ENCODE results near the gene ABR.

ABR gene

DNA sequence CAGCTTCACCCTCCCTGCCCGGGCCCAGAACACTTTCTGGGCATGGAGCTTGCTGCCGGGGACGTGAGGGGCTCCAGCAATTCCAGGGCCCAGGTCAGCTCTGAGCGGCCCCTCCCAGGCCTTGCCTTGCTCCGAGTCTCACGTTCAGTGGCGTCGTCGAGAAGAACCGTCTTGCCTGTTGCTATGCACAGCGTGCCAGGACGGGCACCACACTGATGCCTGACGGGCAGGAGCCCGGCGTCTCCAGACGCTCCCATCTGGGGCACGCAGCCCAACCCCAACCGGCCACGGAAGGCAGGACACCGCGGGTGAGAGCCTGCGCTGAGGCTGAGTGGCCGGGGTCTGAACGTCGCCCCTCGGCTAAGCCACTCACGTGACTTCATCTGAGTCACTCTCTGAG lies 155.7 kb downstream of the ABR start:
- DNase-seq = no peak

- DNase-seq = no peak
These were observed 157.3 kb downstream of the ABR start for GRCh38 chr17:1022278-1023024.

- no peak for DNase-seq
These were observed 158.6 kb downstream of the ABR start for GRCh38 chr17:1021147-1021546.

DNA sequence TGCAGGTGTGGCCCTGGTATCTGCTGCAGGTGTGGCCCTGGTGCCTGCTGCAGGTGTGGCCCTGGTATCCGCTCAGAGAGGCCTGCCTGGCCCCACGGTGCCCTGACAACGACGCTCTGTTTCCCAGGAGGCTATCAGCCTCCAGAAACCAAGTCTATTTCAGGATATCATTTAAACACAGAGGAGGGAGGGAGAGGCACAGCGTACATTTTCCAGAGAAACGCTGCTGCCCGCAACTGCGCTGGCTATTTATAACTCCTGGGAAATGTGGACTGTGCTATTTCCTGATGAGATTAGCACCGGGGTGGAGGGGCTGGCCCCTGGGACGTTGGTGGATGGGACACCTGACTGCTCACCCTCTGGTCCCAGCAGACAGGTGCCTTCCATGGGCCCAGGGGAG lies 160.3 kb downstream of the ABR start:
- no peak for DNase-seq

GRCh38 chr17:1018547-1018946 lies 161.2 kb downstream of the ABR start:
- DNase-seq = no peak

- no peak for DNase-seq
These were observed 166.1 kb downstream of the ABR start for GRCh38 chr17:1013729-1014090.

DNA sequence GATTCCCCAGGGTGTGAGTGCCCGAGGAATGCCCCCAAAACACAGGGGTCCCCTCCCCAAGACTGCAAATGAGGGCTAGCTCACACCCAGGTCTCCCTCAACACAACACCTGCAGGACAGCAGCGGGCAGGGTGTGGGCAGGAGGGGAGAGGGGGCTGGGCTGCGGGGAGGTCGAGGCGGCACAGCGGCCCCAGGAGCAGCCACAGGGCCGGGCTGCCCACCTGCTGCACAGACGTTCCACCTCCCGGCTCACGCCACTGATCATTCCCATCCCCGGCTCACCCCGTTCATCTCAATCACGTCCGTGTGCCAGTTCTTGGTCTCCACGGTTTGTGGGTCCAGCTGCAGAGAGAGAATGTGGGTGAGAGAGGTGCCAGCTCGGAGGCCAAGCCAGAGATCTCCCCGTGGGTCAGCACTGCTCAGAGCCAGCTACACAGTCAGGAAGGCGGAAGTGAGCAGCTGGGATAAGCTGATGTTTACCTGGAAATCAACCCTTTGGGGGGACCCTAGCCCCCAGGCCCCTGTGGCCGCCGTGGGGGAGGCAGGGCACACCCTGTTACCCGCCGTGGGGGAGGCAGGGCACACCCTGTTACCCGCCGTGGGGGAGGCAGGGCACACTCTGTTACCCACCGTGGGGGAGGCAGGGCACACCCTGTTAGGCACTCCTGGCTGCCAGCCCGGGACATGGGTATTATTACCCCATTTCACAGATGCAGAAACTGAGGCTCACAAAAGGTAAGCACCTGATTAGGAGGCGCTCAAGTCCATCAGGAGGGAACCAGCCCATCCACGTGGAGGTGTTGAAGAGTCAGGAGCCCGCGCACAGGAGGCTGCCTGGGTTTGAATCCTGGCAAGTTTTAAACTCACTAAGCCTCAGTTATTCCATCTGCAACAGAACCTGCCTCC lies 166.7 kb downstream of the ABR start:
- DNase-seq = no peak

- DNase-seq = no peak
These were observed 167.7 kb downstream of the ABR start for GRCh38 chr17:1011760-1012735.

DNA sequence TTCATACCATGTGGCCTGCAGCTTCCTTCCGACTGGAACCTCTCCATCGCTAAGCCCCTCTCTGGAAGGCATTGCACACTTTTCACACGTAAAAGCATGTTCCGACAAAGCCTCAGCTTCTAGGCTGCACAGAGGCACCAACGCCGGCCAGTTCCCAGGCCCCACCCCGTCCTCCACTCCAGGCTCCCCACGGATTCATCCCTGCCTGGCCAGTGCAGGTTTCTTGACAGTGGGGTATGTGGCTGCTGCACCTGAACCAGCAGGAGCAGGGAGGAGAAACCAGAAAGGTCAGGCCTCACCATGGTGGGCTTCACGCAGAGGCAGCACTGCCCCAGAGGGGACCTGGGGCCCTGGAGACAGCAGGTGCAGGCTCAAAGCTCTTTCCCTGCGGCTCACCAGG lies 168.6 kb downstream of the ABR start:
- DNase-seq = no peak

- DNase-seq = no peak
These were observed 169.2 kb downstream of the ABR start for GRCh38 chr17:1010586-1010985.

DNA sequence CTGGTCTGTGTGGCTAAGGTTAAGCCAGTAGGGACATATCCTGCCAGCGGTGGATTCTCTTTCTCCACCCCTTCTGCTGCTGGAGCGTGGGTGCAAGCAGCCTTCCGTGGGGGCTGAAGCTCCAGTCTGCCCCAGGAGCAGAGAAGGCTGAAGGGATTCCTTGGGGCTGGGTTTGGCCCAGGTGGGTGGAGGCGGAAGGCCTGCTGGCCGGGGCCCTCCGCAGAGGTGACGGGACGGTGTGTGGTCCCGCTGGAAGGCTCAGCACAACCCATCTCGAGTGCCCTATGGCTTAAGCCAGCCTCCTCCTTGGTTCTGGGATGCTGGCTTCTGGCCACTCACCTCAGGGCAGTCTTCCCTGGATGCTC lies 169.7 kb downstream of the ABR start:
- no peak for DNase-seq

DNA sequence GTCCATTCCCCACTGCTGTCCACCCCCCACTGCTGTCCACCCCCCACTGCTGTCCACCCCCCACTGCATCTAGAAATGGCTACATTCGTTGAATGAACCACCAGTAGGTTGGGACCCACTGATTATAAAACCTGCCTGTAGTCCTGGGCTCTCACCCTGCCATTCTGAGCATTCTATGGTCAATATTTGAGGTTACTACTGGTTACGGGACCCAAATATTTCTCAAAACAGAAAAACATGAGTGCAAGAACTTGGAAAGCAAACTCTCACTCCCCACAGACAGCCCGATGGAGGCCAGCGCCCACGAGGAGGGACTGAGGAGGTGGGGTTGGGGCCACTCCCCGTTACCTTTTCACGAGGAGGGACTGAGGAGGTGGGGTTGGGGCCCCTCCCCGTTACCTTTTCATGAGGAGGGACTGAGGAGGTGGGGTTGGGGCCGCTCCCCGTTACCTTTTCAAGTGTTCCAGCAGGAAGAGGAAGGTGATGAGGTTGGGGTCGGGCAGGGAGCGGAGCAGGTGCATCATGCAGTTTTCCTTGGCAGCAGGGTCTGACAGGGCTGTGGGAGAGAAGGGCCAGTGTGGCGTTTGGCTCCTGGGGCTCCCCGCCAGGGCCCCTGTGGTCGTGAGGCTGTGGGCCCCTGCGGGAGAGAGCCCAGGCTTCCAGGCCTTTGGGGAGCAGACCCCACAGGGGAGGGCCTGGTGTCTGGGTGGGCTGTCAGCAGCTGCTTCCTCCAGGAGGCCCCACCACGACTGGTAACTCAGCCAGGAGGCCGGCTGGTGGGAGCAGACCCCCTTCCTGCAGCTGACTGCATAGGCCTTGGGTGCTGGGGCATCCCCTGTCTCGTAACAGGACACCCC lies 170.3 kb downstream of the ABR start:
- DNase-seq = no peak

GRCh38 chr17:1008008-1008761 lies 171.6 kb downstream of the ABR start:
- DNase-seq = no peak

DNA sequence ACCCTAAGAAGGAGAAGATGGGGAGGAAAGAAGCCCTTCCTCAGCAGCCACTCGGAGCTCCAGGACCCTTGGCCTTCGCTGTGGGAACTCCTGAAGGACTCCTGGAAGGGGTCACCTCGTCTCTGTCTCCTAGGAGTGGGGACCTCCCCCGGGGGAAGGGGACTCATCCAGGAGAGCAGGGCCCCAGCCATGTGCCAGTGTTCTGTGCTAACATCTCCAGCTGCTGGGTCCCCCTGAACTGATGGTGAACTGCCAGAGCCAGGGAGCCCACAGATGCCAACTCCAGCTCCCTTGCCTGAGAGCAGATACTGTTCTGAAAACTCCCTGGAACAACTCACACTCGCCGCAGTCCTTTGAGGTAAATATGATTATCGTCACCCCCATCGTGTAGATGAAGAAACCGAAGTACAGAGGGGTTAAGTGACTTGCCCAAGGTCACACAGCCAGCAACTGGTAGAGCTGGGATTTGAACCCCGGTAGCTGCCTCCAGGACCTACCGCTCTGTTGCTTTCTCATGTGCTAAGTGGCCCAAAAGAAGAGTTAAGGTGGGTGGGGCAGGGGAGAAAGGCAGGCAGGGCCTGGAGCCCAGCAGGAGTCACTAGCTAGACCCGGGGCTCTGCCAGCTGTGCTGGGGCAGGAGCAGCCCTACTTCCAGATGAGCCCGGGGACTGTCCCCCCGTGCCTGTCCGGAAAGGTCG lies 172.3 kb downstream of the ABR start:
- no peak for DNase-seq

GRCh38 chr17:1006054-1006453 lies 173.7 kb downstream of the ABR start:
- no peak for DNase-seq

DNA sequence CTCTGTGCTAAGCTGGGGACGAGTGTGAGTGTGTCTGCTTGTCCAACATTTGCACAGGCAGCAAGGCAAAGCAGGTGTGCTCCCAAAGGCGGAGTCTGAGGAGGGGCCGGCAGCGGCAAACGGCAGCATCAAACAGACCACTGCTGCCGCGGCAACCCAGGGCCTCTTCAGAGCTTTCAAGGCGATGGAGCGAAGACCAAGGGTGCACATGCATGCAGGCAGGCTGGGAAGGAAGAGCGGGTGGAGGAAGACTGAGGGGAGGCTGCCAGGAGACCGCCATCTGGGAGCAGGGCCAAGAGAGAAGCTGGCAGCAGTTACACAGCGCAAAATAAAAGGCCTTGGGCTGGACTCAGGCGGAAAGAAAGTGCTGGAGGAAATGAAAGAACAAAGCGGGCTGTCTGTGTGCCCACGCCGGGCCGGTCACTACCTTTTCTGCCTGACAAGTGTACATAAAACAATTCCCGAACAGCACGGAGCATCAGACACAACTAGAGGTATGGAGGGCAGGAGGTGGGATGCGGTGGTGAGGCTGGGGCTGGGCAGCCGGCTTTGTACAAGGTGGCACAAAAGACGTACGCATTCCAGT lies 174.3 kb downstream of the ABR start:
- no peak for DNase-seq

- no peak for DNase-seq
These were observed 174.9 kb downstream of the ABR start for GRCh38 chr17:1004769-1005295.

DNA sequence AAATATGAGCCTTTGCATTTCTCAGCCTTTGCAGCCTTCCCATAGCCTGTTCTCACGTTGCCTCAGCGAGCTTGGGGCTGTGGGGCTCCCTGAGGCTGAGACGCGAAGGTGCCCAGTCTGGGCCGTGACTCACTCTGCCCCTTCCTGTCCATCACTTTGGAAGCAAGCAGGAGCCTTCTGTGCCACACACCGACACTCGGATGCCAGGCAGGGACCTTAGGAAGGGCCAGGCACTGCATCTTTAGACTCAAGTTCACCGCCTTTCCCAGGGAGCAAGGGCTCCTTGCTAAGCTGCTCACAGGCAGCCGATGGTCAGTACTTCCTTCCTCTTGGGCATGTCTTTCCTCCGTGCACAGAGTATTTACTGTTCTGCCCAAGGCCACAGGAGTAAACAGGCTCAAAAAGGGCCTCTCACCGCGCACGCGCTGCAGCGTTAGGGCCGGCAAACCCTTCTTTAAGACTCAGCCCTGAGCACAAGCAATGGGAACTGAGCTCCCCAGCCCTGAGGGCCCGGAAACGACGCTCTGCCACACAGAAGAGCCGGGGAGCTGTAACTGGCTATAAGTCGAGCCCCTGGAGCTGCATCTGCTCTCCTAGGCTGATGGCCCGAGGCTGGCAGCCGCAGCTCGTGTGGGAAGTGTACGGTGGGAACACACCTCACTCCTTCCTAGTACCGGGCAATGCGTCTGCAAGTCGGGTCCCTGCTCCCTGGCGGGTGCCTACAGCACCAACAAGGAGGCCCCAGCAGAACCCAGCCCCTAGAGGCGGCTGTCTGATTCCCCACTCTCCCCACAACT lies 175.6 kb downstream of the ABR start:
- DNase-seq = no peak

DNA sequence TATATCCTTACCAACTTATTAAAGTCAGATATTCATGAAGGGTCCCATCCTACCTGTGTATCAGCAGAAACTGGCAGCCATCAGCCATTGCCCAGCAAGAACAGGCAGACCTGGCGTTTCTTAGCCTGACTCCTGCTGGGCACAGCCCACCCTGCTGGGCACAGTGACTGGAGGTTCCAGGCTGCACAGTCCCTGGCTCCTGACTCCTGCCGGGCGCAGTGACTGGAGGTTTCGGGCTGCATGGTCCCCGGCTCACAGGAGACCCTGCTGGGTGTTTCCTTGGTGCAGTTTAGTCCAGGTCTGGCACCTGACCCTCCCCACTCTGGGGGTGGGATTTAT lies 176.2 kb downstream of the ABR start:
- DNase-seq = no peak

Measured in RPMI8226 (cell line).